HTERT RPE-1 (cell line): ENCODE results near the gene NFKBIE.
"Not testable (repeated sequence)": the region's sequence is repeated elsewhere in the genome, so short reads cannot be mapped to it uniquely, and the experiment has no call there.

Experiments used
- in situ Hi-C: fragments of 300-500 bp; cut with MboI; formaldehyde crosslinking; loops from 4 replicates; pipeline ENCODE4 v1.14.3; 2020; ENCODE audit warnings: low sequenced_read_pairs

NFKBIE gene

DNA sequence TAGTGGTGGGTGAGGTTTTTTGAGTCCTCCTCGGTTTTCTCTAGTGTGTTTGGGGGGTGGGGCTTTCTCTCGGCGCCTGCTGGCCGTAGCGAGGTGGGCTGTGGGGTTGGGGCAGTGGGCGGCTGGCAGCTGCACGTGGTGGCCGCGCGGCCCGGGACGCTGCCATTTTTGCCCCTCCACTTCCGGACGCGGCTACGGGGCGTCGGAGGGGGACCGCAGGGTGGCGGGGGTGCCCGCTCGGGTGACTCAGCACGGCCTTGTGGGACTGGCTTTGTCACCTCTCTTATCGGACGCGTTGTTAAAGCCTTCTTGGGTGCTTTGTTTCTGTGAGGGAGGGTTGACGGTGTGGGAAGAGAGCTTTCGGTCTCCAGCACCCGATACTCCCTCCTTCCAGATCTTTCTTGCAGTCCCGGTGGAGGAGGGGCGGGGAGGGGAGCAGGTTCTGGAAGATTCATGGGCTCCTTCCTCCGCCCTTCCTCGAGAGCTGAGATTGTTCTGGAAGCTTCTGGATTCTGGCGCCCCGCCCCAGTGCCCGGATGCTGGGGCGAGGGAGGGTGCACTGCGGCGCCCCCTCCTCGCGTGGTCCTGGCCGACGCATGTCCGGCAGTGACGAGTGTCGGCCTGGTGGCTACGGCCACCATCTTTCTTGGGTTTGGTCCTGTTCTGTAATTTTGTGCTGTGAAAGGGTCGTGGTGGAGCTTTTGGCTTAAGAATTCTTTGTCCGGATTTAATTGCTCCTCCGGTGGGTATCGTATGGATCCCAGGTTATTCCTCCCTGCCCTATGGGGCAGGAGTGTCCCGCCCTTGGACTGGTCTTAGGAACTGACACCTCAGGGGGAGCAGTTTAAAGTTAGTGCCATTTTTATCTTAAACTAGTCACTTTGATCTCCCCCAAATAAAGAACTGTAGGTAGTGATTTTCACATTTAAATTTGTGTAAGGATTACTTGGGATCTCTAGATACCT lies 17.7 kb downstream of the NFKBIE start:
- in situ Hi-C loops = no loop called here

DNA sequence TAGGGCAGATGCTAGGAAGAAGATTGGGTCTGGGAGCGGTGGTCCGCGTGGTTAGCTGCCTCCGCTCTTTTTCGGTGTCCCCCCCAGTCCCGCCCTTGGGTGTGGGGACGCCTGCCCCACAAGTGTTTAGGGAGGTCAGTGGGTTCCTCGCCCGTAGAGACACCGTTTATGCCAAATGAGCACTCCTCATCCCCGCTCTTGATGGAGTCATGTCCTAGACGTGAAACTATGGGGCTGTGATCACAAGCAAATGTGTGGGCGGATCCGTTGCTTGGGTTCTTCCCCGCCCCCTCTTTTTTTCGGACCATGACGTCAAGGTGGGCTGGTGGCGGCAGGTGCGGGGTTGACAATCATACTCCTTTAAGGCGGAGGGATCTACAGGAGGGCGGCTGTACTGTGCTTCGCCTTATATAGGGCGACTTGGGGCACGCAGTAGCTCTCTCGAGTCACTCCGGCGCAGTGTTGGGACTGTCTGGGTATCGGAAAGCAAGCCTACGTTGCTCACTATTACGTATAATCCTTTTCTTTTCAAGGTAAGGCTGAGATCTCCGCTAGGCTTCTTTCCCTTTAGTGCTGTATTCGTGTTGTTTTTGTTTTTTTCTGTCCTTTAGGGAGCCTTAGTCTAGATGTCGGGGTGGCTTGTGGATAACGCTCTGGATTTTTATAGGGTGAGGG lies 18.6 kb downstream of the NFKBIE start, which contains the start of gene HSP90AB1:
Gene HSP90AB1 (plus strand): TSS at position 439 of the 675 bp plus-strand sequence. CDS start 1,529 bp downstream, outside the sequence.
- in situ Hi-C loops = no loop called here

DNA sequence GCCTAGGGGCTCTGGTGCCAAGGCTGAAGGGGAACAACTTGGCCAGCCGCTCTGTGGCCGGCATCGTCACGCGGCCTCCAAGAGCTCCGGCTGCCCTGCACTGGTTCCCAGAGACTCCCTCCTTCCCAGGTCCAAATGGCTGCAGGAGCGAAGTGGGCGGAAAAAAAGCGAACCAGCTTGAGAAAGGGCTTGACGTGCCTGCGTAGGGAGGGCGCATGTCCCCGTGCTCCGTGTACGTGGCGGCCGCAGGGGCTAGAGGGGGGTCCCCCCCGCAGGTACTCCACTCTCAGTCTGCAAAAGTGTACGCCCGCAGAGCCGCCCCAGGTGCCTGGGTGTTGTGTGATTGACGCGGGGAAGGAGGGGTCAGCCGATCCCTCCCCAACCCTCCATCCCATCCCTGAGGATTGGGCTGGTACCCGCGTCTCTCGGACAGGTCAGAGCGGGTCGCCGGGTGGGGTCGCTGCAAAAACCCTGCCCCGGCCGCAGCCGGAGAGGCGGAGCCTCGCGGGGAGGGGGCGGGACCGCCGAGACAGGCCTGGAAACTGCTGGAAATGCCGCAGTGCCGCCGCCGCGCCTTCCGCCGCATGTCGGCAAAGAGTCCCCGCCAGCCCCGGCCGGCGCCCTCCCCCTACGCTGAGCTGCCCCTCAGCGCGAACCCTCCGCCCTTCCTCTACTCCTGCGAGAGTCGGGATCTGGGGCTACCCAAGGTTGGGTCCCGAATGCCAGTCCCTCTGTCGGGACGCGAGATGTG lies 19.3 kb downstream of the NFKBIE start:
- in situ Hi-C loops = no loop called here

DNA sequence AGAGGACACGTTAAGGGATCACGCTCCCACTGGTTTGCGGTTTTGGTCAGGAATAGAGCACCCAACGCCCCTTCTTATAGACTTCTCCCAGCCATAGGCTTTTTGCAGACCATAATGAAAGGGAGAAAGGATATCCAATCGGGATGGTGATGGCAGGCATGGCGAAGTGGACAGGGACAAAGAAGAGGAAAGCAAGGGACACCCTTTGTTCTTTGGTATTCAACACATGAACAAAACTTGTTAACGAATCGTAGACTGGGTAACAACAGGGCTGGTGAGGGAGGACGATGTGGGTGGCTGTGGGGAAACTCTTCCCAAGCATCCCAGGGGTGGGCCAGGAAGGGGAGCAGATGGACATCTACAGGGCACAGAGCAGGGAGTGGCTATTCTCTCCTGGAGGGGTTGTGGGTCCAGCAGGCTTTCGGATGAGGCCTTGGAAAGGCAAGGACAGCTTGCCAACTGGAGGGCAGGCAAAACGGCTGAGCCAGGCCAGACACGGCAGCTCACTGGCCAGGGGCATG lies 19.9 kb downstream of the NFKBIE start:
- in situ Hi-C loops = no loop called here

DNA sequence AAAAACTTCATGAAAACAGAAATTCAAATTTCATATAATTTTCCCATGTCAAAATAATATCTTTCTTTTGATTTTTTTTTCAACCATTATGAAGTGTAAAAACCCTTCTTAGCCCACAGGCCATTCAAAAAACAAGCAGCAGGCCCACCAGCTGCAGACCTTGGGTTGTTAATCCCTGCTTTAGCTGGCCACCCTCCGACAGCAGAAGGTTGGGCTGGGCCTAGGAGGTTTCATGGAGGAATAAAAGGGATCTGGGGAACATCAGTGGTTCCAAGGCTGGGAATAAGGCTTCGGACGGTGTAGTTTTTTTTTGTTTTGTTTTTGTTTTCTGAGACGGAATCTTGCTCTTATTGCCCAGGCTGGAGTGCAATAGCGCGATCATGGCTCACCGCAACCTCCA lies 22.0 kb downstream of the NFKBIE start:
- in situ Hi-C loops = no loop called here

DNA sequence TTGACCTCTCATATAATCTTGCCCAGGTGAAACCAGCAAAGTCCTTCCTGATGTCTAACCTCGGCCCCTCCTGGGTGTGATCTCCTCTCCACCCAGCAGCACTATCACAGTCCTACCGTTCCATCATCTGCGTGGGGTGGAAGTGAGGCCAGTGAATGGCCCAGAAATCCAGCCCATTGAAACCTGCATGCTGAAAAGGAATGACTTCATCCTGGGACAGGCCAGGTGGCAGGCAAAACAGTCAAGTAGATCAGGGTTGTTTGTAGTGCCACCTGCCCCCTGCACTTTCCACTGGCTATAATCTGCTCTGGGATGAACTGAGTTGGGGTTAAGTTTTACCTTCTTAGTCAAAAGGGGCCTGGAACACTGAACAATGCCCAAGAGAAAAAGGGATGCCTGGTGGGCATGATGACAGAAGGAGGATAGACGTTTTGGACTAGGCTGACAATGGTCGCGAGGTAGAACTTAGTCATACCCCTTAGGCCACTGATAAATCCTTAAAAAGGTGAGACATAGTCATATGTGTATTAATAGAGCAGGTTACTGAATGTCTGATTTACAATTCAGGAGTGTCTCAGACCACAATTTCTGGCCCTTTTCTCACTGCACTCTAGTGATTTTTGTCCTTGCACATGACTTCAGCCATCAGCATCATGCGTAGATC lies 26.5 kb downstream of the NFKBIE start:
- in situ Hi-C loops = no loop called here

DNA sequence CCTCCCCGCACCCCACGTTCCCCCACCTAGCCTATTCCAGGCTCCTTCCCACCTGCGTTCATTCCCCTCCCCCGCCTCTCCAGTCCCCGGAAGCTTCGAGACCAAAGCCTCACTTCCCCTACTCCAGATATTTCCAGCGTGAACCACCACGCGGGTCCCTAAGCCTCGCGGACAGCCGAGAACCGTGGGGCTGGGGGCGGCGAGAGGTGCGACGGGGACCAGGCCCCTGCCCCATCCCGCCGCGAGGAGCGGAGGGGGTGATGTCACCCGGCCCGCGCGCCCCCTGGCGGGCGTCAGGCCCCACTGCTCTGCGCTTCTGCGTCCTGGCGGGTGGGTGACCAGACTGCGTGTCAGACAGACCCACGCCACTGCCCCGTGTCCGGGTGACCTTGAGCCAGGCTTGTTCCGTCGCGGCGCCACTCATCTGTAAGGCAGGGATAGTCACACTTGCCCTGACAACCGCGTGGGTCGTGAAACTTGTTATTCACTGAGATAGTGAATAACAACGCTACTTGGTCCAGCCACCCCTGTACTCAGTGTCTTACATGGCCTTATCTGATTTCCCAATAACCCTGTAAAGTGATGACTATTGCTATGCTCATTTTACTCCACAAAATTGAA lies 27.4 kb downstream of the NFKBIE start:
- in situ Hi-C loops = no loop called here

DNA sequence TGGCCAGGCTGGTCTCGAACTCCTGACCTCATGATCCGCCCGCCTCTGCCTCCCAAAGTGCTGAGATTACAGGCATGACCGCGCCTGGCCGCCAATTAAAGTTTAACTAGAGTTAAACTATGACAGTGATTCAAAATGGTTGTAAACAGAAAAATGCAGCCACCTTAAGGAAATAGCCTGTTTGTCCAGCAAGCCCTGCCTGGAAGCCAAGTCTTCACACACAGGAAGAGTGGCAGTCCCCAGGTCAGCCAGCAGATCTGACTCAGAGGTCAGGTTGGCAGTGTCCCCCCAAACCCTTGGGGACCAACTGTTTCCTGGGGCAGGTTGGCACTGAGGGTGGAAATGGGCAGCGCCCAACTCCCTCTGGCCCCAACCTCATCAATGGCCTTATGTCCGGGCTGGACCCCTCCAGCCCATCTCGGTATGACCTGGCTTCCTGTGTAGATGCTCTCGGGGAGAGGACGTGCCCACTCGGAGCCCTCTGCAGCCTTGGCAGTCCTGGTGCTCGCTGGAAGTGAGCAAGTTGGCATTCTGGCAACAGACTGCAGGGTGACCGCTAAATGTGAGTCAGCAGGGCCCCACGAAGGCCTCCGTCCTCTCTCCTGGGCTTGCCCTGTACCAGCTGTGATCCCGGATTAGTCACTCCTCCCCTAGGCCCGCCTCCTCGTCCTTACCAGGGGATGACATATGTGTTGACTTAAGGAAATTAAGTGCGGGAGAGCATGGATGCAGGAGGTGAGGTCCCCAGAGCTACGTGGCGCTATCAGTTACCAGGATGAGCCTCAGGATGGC lies 28.1 kb downstream of the NFKBIE start:
- in situ Hi-C loops = no loop called here

DNA sequence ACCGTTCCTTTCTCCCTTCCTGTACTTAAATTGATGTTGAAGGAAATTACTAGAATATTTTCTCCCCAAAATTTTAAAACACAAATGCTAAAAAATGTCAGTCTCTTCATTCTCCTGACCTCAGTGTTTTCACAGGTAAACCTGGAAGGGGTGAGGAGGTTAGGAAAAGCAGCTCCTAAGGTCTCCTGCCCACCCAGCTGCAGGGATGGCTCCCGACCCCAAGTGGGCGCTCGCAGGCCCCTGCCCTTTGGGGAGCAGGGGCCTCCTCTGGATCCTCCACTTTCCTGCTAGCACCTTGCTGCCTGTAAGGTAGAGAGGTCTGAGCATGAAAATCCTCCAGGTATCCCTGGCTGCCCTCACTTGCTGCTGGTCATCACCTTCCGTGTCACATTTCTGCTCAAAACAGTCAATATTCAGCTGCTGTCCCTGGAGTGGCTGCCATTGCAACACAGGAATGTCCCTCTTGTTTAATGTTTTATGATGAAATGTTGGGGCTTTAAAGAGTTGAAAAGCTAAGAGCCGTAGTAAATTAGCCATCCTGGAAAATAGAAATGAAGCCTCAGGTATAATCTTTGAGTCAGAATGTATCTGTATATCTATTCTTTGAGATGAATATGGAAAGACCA lies 29.3 kb downstream of the NFKBIE start:
- in situ Hi-C loops = no loop called here

DNA sequence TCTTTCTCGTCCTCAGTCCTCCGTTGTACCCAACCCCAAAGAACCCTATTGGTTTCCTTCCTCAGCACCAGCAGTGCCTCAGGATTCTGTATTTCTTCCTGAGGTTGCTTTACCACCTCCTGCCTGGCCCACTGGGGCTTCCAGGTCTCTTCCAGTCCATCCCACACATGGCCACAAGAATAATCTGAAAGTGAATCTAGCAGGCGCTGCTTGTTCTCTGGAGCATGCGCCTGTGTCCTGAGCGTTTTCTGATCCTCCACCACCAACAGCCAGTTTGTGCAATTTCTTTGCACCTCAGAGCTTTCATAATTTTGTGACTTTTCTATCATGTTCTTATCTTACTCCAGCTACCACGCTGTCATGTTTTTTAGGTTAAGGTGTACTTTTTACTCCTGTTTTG lies 30.1 kb downstream of the NFKBIE start:
- in situ Hi-C loops = no loop called here

DNA sequence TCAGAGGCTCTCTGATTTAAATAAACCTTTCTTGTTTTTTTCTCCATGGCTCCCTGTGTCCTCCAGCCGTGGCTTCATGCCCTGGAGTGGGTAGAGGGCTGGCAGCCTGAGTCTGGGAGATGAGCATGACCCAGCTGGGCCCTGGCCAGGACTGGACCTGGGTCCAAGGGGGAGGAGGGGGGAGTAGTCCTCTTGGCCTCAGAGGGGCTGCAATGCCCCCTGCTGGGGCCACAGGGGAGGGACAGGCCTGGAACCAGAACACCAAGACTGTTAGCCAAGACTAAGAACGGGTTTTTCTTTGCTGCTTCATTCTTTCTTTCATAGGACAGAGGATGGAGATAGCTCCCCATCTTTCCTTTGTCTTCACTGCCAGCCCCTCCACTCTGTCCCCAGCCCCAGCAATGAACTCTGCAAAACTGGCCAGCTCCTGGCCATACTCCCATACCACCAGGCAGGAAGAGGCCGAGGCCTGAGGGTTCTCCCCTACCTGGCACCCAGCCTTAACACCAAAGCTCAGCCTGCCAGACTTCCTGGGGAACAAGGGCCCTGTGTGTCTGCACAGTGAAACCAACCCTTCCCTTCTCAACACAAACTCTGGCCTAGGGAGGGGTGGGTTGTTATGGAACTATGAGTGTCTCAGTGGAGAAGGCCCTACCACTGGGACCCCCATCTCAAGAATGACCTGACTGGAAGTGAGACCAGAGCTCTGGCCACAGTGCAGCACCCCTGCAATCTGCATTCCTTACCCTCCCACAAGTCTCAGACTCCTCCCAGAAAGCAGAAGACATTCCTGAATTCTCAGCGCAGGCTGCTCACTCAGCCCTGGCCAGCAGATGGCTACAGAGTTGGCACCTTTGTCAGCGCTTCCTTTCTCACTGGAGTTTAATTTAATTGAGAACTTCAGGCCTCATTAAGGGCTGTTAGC lies 31.0 kb downstream of the NFKBIE start:
- in situ Hi-C loops = no loop called here

DNA sequence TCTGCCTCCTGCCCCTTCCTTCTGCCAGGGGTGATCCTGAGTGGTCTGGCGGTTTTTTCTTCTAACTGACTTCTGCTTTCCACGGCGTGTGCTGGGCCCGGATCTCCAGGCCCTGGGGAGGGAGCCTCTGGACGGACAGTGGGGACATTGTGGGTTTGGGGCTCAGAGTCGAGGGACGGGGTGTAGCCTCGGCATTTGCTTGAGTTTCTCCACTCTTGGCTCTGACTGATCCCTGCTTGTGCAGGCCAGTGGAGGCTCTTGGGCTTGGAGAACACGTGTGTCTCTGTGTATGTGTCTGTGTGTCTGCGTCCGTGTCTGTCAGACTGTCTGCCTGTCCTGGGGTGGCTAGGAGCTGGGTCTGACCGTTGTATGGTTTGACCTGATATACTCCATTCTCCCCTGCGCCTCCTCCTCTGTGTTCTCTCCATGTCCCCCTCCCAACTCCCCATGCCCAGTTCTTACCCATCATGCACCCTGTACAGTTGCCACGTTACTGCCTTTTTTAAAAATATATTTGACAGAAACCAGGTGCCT lies 31.7 kb downstream of the NFKBIE start:
- in situ Hi-C loops = no loop called here

DNA sequence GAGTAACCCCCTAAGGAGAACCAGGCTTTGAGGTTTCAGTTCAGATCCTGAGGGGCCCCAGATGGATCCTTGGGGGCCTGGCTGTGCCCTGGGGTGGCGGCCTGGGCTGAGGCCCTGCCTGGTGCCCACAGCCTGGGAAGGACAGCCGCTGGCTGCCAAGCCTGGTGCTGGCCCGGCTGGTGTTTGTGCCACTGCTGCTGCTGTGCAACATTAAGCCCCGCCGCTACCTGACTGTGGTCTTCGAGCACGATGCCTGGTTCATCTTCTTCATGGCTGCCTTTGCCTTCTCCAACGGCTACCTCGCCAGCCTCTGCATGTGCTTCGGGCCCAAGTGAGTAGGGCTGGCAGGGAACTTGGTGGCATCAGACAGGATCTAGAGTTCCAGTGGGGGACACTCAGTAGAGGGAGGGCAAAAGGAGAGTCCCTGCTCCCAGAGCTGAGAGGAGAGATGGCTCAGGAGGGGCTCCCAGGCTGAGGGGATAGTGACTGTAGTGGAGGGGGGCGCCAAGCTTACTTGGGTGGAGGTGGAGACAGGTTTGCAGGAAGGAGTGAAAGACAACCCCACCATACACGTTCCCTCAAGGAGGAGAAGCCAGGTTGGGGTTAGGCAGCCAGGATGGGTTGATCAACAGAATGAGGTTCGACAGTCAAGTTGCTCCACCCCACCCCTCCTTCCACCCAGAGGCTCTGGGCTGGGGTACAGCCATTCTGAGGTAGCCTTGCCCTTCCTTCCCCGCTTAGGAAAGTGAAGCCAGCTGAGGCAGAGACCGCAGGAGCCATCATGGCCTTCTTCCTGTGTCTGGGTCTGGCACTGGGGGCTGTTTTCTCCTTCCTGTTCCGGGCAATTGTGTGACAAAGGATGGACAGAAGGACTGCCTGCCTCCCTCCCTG lies 32.4 kb downstream of the NFKBIE start:
- in situ Hi-C loops = no loop called here

DNA sequence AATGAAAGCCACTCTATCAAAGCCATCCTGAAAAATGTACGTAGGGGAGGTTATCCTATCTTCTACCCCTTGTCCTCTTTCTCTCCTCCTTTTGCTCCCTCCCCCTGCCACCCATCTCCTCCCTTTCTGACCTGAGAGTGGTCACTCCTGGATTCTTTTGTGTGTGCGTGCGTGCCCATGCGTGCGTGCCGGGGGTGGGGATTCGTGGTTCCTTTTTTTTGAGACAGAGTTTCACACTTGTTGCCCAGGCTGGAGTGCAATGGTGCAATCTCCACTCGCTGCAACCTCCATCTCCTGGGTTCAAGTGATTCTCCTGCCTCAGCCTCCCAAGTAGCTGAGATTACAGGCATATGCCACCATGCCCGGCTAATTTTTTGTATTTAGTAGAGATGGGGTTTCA lies 33.9 kb downstream of the NFKBIE start:
- in situ Hi-C loops = not testable (repeated sequence)

DNA sequence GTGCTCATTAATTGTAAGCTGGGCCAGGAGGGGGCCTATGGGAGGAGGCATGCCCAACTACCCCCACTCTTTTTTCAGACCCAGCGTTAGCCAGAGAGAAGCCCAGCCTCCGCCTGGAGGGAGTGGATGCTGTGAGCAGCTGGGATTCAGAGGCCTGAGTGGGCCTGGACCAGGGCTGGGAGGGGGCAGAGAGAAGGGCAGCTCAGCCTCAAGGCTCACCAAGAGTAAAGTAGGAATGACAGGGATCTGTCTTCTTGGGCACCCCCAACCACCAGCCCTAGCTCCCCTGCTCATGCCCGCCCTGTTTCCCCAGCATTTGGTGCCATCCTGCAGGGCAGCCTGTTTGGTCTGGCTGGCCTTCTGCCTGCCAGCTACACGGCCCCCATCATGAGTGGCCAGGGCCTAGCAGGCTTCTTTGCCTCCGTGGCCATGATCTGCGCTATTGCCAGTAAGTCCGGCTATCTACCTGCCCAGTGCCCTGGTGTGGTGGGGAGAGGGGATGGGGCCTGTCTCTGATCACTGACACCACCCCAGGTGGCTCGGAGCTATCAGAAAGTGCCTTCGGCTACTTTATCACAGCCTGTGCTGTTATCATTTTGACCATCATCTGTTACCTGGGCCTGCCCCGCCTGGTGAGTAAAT lies 35.2 kb downstream of the NFKBIE start:
- in situ Hi-C loops = no loop called here

DNA sequence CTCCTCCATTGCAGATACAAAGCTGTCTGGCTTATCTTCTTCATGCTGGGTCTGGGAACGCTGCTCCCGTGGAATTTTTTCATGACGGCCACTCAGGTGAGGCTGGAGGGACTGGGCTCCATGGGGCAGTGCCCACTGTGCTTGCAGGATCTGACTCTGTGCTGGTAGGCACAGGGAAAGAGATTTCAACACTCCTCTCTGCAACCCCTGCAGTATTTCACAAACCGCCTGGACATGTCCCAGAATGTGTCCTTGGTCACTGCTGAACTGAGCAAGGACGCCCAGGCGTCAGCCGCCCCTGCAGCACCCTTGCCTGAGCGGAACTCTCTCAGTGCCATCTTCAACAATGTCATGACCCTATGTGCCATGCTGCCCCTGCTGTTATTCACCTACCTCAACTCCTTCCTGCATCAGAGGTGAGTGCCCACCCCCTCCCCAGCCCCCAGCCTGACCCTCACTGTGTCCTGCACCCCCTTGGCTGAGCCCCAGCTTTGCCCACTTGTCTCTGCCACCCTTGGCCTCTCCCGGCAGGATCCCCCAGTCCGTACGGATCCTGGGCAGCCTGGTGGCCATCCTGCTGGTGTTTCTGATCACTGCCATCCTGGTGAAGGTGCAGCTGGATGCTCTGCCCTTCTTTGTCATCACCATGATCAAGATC lies 35.8 kb downstream of the NFKBIE start:
- in situ Hi-C loops = no loop called here
